NCI-H187 treated with DMSO at 0.1 percent for 48 hours (cell line): ENCODE results near the gene DDX10.

Source experiments
- DNase-seq: peaks from one replicate; lab custom pipeline; 2025; lab: John Stamatoyannopoulos, UW

DDX10 gene

GRCh38 chr11:108939135-108939534 lies 274.3 kb downstream of the DDX10 start:
- no peak for DNase-seq

GRCh38 chr11:108943853-108944252 lies 279.0 kb downstream of the DDX10 start:
- DNase-seq, result no peak

GRCh38 chr11:108944471-108945178 lies 279.8 kb downstream of the DDX10 start:
- no peak for DNase-seq

GRCh38 chr11:108945341-108945740 lies 280.5 kb downstream of the DDX10 start:
- DNase-seq, result no peak

GRCh38 chr11:108947654-108948570 lies 283.0 kb downstream of the DDX10 start:
- no peak for DNase-seq

GRCh38 chr11:108958368-108959104 lies 293.7 kb downstream of the DDX10 start:
- no peak for DNase-seq

- DNase-seq, result no peak
Measured at GRCh38 chr11:108959105-108959761, 294.4 kb downstream of the DDX10 start.

- no peak for DNase-seq
Measured at GRCh38 chr11:108959874-108960273, 295.0 kb downstream of the DDX10 start.

- DNase-seq, result no peak
Measured at GRCh38 chr11:108960501-108960900, 295.6 kb downstream of the DDX10 start.

- DNase-seq, result no peak
Measured at GRCh38 chr11:108961095-108961494, 296.2 kb downstream of the DDX10 start.

GRCh38 chr11:108963118-108963517 lies 298.2 kb downstream of the DDX10 start:
- DNase-seq, result no peak

GRCh38 chr11:108965306-108966001 lies 300.6 kb downstream of the DDX10 start:
- DNase-seq, result no peak

GRCh38 chr11:108966206-108966605 lies 301.3 kb downstream of the DDX10 start:
- no peak for DNase-seq

- DNase-seq, result no peak
Measured at GRCh38 chr11:108966978-108967377, 302.1 kb downstream of the DDX10 start.

- DNase-seq, result no peak
Measured at GRCh38 chr11:108967571-108967970, 302.7 kb downstream of the DDX10 start.

GRCh38 chr11:108970221-108970991 lies 305.5 kb downstream of the DDX10 start:
- DNase-seq, result no peak

- DNase-seq, result no peak
Measured at GRCh38 chr11:108973402-108974162, 308.7 kb downstream of the DDX10 start.

GRCh38 chr11:108975026-108975425 lies 310.2 kb downstream of the DDX10 start:
- DNase-seq, result no peak

GRCh38 chr11:108975641-108976071 lies 310.8 kb downstream of the DDX10 start:
- DNase-seq, result peak; percentile 35
